Iris pigment epithelial cell (primary cell): ENCODE results near the gene TSGA10.
"Not testable (repeated sequence)": the region's sequence is repeated elsewhere in the genome, so short reads cannot be mapped to it uniquely, and the experiment has no call there.

Experiments
- DNase-seq: peaks from one replicate; pipeline ENCODE4 v3.0.0-alpha.2; 2011; ENCODE audit warnings: low read depth

Gene TSGA10

DNA sequence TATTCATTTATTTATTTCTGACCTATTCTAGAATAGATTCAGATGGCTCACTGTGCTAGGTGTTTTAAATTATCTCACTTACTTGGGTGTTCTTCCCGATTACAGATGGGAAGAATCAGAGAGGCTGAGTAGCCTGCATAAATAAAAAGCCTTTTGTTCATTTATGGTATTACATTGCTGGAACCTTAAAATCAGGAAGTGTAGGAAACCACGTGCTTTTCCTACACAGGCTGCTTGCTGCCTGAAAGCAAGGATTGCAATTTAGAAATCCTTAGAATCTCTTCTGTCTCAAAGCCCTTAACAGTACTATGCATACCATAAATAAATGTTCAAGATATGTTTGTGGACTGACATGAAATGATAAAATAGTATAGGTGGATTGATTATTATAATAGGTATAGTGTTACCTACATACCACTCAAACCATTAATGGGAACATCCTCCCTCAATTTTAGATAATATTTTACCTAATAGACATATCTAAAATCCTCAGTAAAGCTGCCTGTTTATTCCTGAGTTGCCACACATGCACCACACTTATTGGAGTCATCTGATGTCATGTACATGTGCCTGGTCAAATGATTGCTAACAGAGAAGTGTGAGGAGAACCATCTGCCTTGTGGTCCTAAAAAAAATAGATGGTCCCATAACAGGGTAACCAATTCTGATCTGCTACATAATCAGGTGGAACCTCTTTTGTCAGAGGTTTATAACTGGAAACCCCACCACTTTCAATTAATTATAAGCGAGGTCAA lies 86.7 kb downstream of the TSGA10 start:
- DNase-seq, result no peak

DNA sequence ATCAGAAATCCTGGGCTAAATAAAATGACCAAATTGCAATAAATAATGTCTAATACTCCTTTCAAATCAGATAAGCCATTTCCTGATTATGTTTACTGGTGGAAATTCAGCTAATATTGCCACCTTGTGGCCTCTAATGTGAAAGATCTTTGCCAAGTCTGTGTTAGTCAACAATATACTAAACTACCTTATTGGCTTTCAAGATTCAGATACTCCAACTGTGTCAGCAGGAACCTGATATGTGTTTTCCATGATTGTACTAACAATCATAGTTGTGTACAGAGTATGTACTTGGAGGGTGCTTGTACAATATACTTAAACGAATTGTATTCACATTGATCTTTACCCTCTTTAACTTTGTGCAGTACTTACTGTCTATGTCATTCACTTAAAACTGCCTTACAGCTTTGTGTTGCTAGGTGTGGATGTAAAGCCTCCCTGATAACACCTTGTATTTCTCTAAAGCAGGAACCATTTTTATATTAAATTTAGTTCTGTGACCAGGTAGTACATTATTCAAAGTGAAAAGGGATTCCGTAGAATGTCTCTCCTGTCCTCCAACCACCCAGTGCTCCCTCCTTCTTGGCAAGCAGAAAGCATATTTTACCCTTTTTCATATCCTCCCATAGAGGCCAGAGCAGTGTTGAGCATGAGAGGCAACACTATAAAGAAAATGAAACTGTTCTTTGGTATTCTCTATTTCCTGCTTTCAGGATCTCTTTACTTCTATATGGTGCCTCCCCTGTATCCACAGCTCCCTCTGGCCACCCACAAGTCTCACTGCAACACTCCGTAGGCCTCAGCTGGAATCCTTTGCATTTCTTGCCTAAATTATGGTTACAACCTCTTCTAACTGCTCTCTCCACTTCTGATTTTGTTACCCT lies 88.4 kb downstream of the TSGA10 start:
- DNase-seq, result peak; percentile 67

- not testable (repeated sequence) for DNase-seq
These were observed 105.6 kb downstream of the TSGA10 start for GRCh38 chr2:99049187-99049586.

- peak; percentile 41 for DNase-seq
These were observed 113.9 kb downstream of the TSGA10 start for GRCh38 chr2:99040736-99041300.

GRCh38 chr2:99035920-99036319 lies 118.8 kb downstream of the TSGA10 start:
- DNase-seq, result peak; percentile 13

DNA sequence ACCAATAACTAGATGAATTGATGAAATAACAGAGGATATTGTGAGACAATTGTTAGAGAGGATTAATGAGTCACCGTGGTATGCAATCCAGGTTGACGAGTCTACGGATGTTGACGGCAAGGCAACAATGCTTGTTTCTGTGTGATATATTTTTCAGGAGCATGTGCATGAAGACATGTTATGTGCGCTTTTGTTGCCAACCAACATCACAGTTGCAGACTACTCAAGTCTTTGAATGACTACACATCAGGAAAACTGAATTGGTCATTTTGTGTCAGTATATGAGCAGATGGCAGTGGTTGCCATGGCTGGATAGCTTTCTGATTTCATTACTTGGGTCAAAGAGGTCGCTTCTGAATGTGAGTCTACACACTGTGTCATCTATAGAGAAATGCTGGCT lies 122.0 kb downstream of the TSGA10 start:
- peak; percentile 9 for DNase-seq

DNA sequence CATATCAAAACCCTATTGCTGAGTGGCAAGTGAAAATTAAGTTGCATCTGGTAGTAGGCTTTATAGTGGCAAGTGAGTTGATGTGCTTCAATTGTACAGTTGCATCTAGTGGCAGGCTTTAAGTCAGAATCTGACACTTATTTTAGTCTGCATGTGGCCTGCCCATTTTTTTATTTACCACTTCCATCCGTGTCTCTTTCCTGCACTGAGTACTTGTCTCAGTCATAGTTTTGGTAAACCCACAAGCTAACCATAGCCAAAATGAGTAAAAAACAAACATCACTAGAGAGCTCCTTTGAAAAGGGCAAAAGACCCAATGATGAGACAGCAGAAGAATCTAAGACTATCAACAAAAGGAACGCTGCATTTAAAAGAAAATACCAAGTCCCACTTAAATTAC lies 122.7 kb downstream of the TSGA10 start:
- no peak for DNase-seq

DNA sequence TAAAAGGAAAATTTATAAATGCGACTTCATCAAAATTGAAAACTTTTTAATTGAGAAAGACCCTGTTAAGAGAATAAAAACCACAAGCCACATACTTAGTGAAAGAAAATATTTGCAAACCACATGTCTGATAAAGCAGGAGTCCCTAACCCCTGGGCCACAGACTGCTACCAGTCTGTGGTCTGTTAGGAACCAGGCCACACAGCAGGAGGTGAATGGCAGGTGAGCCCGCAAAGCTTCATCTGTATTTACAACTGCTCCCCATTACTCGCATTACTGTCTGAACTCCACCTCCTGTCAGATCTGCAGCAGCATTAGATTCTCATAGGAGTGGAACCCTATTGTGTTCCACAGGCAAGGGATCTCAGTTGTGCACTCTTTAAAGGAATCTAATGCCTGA lies 123.3 kb downstream of the TSGA10 start:
- DNase-seq, result no peak

GRCh38 chr2:99028558-99028957 lies 126.2 kb downstream of the TSGA10 start:
- DNase-seq, result no peak

DNA sequence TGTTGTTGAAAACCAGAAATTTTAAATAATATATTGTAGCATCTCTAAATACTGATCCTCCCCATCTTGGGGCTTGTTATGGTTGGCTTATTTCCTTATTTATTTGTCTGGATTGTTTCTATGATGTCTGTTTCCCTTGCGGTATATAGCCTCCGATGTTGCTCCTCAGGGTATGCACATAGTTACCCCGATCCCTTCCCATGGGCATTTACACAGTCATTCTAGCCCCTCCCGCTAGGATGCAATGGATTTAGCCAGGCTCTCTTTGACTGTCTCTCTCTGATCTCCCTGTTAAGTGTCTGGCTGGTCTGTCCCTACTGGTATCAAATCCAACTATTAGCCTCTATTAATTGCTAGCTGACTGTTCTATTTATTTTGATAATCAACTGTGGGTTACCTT lies 126.9 kb downstream of the TSGA10 start:
- DNase-seq, result no peak

- no peak for DNase-seq
These were observed 154.0 kb downstream of the TSGA10 start for GRCh38 chr2:99000708-99001107.

DNA sequence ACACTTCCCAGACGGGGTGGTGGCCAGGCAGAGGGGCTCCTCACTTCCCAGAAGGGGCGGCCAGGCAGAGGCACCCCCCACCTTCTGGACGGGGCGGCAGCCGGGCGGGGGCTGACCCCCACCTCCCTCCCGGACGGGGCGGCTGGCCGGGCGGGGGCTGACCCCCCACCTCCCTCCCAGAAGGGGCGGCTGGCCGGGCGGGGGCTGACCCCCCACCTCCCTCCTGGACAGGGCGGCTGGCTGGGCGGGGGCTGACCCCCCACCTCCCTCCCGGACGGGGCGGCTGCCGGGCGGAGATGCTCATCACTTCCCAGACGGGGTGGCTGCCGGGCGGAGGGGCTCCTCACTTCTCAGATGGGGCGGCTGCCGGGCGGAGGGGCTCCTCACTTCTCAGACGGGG lies 166.0 kb downstream of the TSGA10 start:
- not testable (repeated sequence) for DNase-seq

GRCh38 chr2:98985905-98986666 lies 168.7 kb downstream of the TSGA10 start:
- no peak for DNase-seq

DNA sequence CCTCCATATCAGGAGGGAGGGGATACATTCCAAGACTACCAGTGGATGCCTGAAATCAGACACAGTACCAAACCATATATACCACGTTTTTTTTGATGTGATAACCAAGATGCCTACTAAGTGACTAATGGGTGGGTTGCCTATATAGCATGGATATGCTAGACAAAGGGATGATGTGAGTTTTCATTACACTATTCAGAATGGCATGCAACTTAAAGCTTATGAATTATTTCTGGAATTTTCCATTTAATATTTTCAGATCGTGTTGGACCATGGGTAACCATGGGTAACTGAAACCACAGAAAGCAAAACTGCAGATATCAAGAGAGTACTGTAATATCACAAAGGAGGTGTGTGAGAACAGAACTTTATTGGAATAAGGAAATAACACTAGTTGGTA lies 179.1 kb downstream of the TSGA10 start:
- DNase-seq, result no peak

DNA sequence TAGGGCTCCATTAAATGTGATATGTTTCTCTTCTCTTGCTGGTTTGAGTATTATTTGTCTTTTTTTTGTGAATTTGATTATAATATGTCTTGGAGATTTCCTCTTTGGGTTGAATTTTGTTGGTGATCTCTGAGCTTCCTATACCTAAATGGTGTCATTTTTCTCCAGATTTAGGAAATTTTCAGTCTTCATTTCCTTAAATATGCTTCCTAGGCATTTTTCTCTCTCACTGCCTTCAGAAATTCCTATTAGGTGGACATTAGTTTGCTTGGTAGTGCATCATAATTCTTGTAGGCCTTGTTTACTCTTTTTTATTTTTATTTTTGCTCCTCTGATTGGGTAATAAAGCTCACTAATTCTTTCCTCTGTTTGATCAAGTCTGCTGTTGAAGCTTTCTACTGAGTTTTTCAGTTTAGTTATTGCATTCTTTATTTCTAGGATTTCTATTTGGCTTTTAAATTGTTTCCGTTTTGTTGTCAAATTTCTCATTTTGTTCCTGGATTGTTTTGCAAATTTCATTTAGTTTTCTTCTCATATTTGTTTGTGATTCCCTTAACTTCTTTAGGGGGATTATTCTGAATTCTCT lies 182.1 kb downstream of the TSGA10 start:
- DNase-seq, result no peak

DNA sequence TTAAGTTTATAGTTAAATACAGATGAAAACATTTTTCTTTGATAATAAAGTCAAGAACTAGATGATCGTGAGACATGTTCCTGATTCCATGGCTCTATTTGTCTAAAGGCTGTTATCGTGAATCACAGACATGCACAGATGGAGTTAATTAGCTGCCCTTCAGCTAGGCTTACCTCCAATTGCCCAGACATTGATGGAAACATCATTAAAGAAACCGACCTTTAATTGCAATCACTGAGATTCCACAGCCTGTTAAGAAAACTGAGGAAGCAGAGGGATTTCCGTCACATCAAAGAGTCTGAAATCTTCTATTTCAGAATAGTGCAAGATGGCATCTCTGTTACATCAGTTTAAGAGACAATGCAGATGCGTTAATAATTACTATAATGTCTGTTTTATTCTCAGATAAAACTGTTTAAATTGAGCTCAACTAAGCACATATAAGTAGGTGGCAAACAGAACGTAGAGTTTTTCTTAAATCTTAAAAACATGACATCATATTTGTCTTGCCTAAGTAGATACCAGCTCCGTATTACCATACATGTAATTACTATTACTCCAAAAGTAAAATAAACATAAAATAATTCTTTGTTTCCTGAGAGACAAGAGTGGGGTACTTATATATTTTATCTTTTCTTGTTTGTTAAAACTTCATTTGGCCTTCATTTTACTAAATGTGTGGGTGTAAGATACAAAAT lies 194.8 kb downstream of the TSGA10 start:
- no peak for DNase-seq

DNA sequence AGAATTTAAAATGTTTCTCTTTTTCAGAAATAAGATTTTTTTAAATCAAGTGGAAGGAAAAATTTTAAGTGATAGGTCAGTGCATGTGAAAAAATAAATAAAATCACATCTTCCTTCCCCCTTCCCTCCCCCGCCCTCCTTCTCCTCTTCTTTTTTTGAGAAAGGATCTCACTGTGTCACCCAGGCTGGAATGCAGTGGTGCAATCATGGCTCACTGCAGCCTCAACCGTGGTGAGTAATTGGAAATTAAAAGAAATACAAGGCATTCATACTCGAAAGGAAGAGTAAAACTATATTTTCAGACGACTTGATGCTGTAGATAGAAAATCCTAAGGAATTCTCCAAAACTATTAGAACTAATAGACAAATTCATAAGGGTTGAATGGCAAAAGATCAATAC lies 201.8 kb downstream of the TSGA10 start:
- DNase-seq, result peak; percentile 12

GRCh38 chr2:98948956-98949739 lies 205.6 kb downstream of the TSGA10 start:
- DNase-seq, result no peak

GRCh38 chr2:98947554-98947953 lies 207.2 kb downstream of the TSGA10 start:
- no peak for DNase-seq
